K562 (cell line): ENCODE measurements around the gene PIK3CA. TPM values are rescaled to one million over a fixed set of nuclear protein-coding genes. Genes with fewer than 3 reads are reported as not detected.
A peak's percentile ranks its signal among the peaks of the same experiment; 100 is the strongest.

Experiments
- ARID2 ChIP-seq: fragments of 450-650 bp; IDR thresholded peaks from 2 replicates; pipeline ENCODE4 v1.6.1; 2017; ENCODE audit warnings: antibody characterized with exemption, mild to moderate bottlenecking
- CBX1 ChIP-seq: sonication (generic); IDR thresholded peaks from 2 replicates; pipeline ENCODE4 v1.6.1; 2016; ENCODE audit warnings: antibody characterized with exemption, low read depth, mild to moderate bottlenecking
- EGR1 ChIP-seq: fragments of 450-650 bp; conservative IDR thresholded peaks from 2 replicates; pipeline ENCODE4 v1.6.1; 2017; ENCODE audit warnings: mild to moderate bottlenecking
- GABPA ChIP-seq: fragments of 200-800 bp; sonication (Bioruptor generic); conservative IDR thresholded peaks from 2 replicates; pipeline ENCODE4 v1.6.1; 2016; ENCODE audit warnings: low read depth, missing genetic modification characterization, missing compliant biosample characterization
- MYC ChIP-seq, 2 experiments: fragments of 250-450 bp in 1 of 2; sonication (Bioruptor Pico) in 1 of 2; IDR thresholded peaks; 2 replicates each; pipeline versions ENCODE4 v1.5.1 to v1.6.1; 2012 to 2021; ENCODE audit warnings: low read depth in 2 of 2, borderline replicate concordance in 1 of 2, improper control_type of control experiment in 1 of 2, low read length in 1 of 2, mild to moderate bottlenecking in 1 of 2, moderate library complexity in 1 of 2
- POLR2A ChIP-seq: fragments of 450-650 bp; conservative IDR thresholded peaks from 2 replicates; pipeline ENCODE4 v1.6.1; 2016
- ZNF354B ChIP-seq: fragments of 250-450 bp; sonication (Bioruptor Pico); IDR thresholded peaks from 2 replicates; pipeline ENCODE4 v1.4.0; 2020
- ZNF696 ChIP-seq: fragments of 250-450 bp; sonication (Bioruptor Pico); conservative IDR thresholded peaks from 2 replicates; pipeline ENCODE4 v1.4.0; 2020; ENCODE audit warnings: mild to moderate bottlenecking, moderate library complexity
- ZNF780A ChIP-seq: fragments of 250-450 bp; sonication (Bioruptor Pico); IDR thresholded peaks from 2 replicates; pipeline ENCODE4 v1.5.0; 2021; ENCODE audit warnings: mild to moderate bottlenecking
- polyA plus RNA-seq, 8 experiments: library from polyadenylated mRNA; depleted of rRNA in 4 of 8; stranded (reverse) in 5 of 8; unstranded in 3 of 8; fragments of >200 nt; fragmentation: Nextera tagmentation in 2 of 8; fragmentation: Illumina TruSeq in 1 of 8; extraction: Ambion mirVana in 2 of 8; extraction: Trizol in 1 of 8; gene quantifications; 2 replicates each; pipeline versions ENCODE4 v1.2.1 to v1.2.3, GENCODE V29; 2011 to 2014; ENCODE audit warnings: inconsistent platforms in 1 of 8, missing spikeins in 1 of 8
- total RNA-seq, 7 experiments: library from RNA; depleted of rRNA in 6 of 7; stranded (reverse); fragments of >200 nt in 6 of 7; fragmentation: Illumina TruSeq in 2 of 7; extraction: Trizol in 2 of 7; gene quantifications; 2 replicates each; pipeline versions ENCODE4 v1.2.1 to v1.2.3, GENCODE V29; 2011 to 2021; ENCODE audit warnings: low replicate concordance in 1 of 7
- TF ChIP-seq, protein P1 (sequence below): sonication (generic); formaldehyde crosslinking; IDR thresholded peaks from 2 replicates; pipeline ENCODE4 v1.5.0; 2020; ENCODE audit warnings: missing genetic modification reagents
- TF ChIP-seq, protein P2 (sequence below): fragments of 450-650 bp; IDR thresholded peaks from 2 replicates; pipeline ENCODE4 v1.6.1; 2016; ENCODE audit warnings: mild to moderate bottlenecking, moderate library complexity

The PIK3CA gene
- total and polyA plus RNA-seq, 9 of the 15 experiments (the other 6 are each of a cell fraction or from before 2014, with no cell fraction given) = 3.8 to 19.4 (median 10.8) TPM

- no peak for TF ChIP-seq ARID2
- TF ChIP-seq EGR1 = peak; percentile 66
- TF ChIP-seq GABPA (tag) = peak; percentile 70
- TF ChIP-seq ZNF780A (CRISPR knock-in tag) = no peak
- no peak for TF ChIP-seq ZNF354B (CRISPR knock-in tag)
- TF ChIP-seq CBX1 = peak; percentile 71; the same call in 1 of the 2 replicates
- peak; percentile 69; the same call in 1 of the 2 replicates for TF ChIP-seq POLR2A
- 0 out of 2 replicates have a peak, but pooled peaks have one; percentile 57 for TF ChIP-seq MYC (IDR thresholded peaks at IDR 0.05; ENCODE audit: low read depth, low read length)
- no peak for TF ChIP-seq MYC (CRISPR knock-in tag; IDR thresholded peaks at IDR 0.05; ENCODE audit: borderline replicate concordance, low read depth)
- TF ChIP-seq ZNF696 (CRISPR knock-in tag) = no peak
- TF ChIP-seq, protein P1, sequence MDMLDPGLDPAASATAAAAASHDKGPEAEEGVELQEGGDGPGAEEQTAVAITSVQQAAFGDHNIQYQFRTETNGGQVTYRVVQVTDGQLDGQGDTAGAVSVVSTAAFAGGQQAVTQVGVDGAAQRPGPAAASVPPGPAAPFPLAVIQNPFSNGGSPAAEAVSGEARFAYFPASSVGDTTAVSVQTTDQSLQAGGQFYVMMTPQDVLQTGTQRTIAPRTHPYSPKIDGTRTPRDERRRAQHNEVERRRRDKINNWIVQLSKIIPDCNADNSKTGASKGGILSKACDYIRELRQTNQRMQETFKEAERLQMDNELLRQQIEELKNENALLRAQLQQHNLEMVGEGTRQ (CRISPR knock-in tag) = no peak
- TF ChIP-seq, protein P2, sequence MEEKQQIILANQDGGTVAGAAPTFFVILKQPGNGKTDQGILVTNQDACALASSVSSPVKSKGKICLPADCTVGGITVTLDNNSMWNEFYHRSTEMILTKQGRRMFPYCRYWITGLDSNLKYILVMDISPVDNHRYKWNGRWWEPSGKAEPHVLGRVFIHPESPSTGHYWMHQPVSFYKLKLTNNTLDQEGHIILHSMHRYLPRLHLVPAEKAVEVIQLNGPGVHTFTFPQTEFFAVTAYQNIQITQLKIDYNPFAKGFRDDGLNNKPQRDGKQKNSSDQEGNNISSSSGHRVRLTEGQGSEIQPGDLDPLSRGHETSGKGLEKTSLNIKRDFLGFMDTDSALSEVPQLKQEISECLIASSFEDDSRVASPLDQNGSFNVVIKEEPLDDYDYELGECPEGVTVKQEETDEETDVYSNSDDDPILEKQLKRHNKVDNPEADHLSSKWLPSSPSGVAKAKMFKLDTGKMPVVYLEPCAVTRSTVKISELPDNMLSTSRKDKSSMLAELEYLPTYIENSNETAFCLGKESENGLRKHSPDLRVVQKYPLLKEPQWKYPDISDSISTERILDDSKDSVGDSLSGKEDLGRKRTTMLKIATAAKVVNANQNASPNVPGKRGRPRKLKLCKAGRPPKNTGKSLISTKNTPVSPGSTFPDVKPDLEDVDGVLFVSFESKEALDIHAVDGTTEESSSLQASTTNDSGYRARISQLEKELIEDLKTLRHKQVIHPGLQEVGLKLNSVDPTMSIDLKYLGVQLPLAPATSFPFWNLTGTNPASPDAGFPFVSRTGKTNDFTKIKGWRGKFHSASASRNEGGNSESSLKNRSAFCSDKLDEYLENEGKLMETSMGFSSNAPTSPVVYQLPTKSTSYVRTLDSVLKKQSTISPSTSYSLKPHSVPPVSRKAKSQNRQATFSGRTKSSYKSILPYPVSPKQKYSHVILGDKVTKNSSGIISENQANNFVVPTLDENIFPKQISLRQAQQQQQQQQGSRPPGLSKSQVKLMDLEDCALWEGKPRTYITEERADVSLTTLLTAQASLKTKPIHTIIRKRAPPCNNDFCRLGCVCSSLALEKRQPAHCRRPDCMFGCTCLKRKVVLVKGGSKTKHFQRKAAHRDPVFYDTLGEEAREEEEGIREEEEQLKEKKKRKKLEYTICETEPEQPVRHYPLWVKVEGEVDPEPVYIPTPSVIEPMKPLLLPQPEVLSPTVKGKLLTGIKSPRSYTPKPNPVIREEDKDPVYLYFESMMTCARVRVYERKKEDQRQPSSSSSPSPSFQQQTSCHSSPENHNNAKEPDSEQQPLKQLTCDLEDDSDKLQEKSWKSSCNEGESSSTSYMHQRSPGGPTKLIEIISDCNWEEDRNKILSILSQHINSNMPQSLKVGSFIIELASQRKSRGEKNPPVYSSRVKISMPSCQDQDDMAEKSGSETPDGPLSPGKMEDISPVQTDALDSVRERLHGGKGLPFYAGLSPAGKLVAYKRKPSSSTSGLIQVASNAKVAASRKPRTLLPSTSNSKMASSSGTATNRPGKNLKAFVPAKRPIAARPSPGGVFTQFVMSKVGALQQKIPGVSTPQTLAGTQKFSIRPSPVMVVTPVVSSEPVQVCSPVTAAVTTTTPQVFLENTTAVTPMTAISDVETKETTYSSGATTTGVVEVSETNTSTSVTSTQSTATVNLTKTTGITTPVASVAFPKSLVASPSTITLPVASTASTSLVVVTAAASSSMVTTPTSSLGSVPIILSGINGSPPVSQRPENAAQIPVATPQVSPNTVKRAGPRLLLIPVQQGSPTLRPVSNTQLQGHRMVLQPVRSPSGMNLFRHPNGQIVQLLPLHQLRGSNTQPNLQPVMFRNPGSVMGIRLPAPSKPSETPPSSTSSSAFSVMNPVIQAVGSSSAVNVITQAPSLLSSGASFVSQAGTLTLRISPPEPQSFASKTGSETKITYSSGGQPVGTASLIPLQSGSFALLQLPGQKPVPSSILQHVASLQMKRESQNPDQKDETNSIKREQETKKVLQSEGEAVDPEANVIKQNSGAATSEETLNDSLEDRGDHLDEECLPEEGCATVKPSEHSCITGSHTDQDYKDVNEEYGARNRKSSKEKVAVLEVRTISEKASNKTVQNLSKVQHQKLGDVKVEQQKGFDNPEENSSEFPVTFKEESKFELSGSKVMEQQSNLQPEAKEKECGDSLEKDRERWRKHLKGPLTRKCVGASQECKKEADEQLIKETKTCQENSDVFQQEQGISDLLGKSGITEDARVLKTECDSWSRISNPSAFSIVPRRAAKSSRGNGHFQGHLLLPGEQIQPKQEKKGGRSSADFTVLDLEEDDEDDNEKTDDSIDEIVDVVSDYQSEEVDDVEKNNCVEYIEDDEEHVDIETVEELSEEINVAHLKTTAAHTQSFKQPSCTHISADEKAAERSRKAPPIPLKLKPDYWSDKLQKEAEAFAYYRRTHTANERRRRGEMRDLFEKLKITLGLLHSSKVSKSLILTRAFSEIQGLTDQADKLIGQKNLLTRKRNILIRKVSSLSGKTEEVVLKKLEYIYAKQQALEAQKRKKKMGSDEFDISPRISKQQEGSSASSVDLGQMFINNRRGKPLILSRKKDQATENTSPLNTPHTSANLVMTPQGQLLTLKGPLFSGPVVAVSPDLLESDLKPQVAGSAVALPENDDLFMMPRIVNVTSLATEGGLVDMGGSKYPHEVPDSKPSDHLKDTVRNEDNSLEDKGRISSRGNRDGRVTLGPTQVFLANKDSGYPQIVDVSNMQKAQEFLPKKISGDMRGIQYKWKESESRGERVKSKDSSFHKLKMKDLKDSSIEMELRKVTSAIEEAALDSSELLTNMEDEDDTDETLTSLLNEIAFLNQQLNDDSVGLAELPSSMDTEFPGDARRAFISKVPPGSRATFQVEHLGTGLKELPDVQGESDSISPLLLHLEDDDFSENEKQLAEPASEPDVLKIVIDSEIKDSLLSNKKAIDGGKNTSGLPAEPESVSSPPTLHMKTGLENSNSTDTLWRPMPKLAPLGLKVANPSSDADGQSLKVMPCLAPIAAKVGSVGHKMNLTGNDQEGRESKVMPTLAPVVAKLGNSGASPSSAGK = peak; percentile 80
Measured at GRCh38 chr3:179260949-179261765, 113.0 kb downstream of the PIK3CA start (continued).
